Loucy (cell line): ENCODE data around the gene OR4S2.

Experiments
- H2AFZ ChIP-seq: fragments of 200-600 bp; sonication (generic); 2 replicates; pipeline ENCODE4 v1.6.0; 2016; ENCODE audit warnings: antibody characterized with exemption, mild to moderate bottlenecking, low read length, moderate library complexity
- H3F3A ChIP-seq: fragments of 200-600 bp; 2 replicates; pipeline ENCODE4 v1.6.0; 2016; ENCODE audit warnings: antibody characterized with exemption, low read depth, mild to moderate bottlenecking
- H3K27me3 ChIP-seq: fragments of 200-600 bp; sonication (generic); 2 replicates; pipeline ENCODE4 v1.6.1; 2014; ENCODE audit warnings: low read length, mild to moderate bottlenecking; ENCODE audit not compliant: insufficient read depth, poor library complexity, severe bottlenecking
- H3K36me3 ChIP-seq: fragments of 200-600 bp; sonication (generic); 2 replicates; pipeline ENCODE4 v1.6.1; 2016; ENCODE audit warnings: low read length; ENCODE audit not compliant: insufficient read depth
- H3K4me1 ChIP-seq: fragments of 200-600 bp; sonication (generic); 2 replicates; pipeline ENCODE4 v1.5.1; 2014; ENCODE audit warnings: low read length, mild to moderate bottlenecking; ENCODE audit not compliant: insufficient read depth, poor library complexity, severe bottlenecking
- H3K4me2 ChIP-seq: fragments of 200-600 bp; sonication (generic); 2 replicates; pipeline ENCODE4 v1.6.0; 2014; ENCODE audit warnings: antibody characterized with exemption, low read length, low read depth, mild to moderate bottlenecking; ENCODE audit not compliant: poor library complexity, severe bottlenecking
- H3K4me3 ChIP-seq: fragments of 200-600 bp; sonication (generic); 2 replicates; pipeline ENCODE4 v1.5.1; 2014; ENCODE audit warnings: low read length, mild to moderate bottlenecking, mixed read lengths; ENCODE audit not compliant: poor library complexity, severe bottlenecking
- H3K79me2 ChIP-seq: fragments of 200-600 bp; sonication (generic); 2 replicates; pipeline ENCODE4 v1.6.1; 2014; ENCODE audit warnings: low read length; ENCODE audit not compliant: insufficient read depth
- H3K9ac ChIP-seq: fragments of 200-600 bp; sonication (generic); 2 replicates; pipeline ENCODE4 v1.6.0; 2014; ENCODE audit warnings: mild to moderate bottlenecking, low read depth, low read length, moderate library complexity; ENCODE audit not compliant: poor library complexity, severe bottlenecking
- H3K9me2 ChIP-seq: fragments of 200-600 bp; sonication (generic); replicated peaks from 2 replicates; pipeline ENCODE4 v1.6.1; 2016; ENCODE audit warnings: low read depth, low read length, mixed read lengths
- H3K9me3 ChIP-seq: fragments of 200-600 bp; sonication (generic); 2 replicates; pipeline ENCODE4 v1.6.1; 2014; ENCODE audit warnings: mild to moderate bottlenecking, antibody characterized with exemption, low read length, low read depth; ENCODE audit not compliant: insufficient read depth
- H4K20me1 ChIP-seq: fragments of 200-600 bp; sonication (generic); 2 replicates; pipeline ENCODE4 v1.6.0; 2014; ENCODE audit warnings: antibody characterized with exemption, low read length, mild to moderate bottlenecking; ENCODE audit not compliant: insufficient read depth, poor library complexity, severe bottlenecking
- EZH2phosphoT487 ChIP-seq: fragments of 200-600 bp; IDR thresholded peaks from 2 replicates; pipeline ENCODE4 v1.6.1; 2018; ENCODE audit warnings: antibody characterized with exemption, mild to moderate bottlenecking, moderate library complexity, borderline replicate concordance
- TF ChIP-seq, protein P1 (sequence below): fragments of 200-600 bp; sonication (generic); conservative IDR thresholded peaks from 2 replicates; pipeline ENCODE4 v1.5.1; 2014; ENCODE audit warnings: mild to moderate bottlenecking, antibody characterized with exemption, low read length

OR4S2 gene

DNA sequence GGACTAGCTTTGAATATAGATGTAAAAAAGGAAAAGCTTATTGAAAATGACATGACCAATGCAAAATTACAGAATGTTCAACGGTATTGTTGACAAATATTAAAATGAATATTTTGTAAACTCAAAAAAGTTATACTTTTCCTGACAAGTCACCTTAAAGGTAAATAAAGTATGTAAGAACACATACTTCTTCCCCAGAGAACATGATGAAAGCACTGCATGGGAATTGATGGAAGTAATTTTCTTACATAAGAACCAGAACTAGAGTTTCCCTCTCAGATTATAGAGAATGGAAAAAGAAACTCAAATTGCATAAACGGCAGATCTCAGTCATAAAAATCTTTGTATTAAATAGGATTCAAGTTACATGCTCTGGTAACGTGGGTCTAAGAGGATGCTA is 13.3 kb upstream of the OR4S2 start, which contains the start of gene OR4P4:
TSS of gene OR4P4 (plus strand) at position 301 of the 400 bp plus-strand sequence.
- no peak within 1 kb of the TSS for H3K9ac ChIP-seq
- no peak within 1 kb of the TSS for H2AFZ ChIP-seq
- no peaks in the 10 kb centered on the region for H3K4me1 ChIP-seq
- TF ChIP-seq, protein P1, sequence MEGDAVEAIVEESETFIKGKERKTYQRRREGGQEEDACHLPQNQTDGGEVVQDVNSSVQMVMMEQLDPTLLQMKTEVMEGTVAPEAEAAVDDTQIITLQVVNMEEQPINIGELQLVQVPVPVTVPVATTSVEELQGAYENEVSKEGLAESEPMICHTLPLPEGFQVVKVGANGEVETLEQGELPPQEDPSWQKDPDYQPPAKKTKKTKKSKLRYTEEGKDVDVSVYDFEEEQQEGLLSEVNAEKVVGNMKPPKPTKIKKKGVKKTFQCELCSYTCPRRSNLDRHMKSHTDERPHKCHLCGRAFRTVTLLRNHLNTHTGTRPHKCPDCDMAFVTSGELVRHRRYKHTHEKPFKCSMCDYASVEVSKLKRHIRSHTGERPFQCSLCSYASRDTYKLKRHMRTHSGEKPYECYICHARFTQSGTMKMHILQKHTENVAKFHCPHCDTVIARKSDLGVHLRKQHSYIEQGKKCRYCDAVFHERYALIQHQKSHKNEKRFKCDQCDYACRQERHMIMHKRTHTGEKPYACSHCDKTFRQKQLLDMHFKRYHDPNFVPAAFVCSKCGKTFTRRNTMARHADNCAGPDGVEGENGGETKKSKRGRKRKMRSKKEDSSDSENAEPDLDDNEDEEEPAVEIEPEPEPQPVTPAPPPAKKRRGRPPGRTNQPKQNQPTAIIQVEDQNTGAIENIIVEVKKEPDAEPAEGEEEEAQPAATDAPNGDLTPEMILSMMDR, result no peak
- TF ChIP-seq EZH2phosphoT487, result no peak
- no peak within 1 kb of the TSS for H3K4me2 ChIP-seq
- no peaks in the 10 kb centered on the region for H3K27me3 ChIP-seq
- no peaks in the 10 kb centered on the region for H3K9me3 ChIP-seq
- H3K9me2 ChIP-seq, result no peaks in the 10 kb centered on the region
- H4K20me1 ChIP-seq, result no peaks in the 10 kb centered on the region
- H3K4me3 ChIP-seq, result no peak within 1 kb of the TSS
- no peaks in the 10 kb centered on the region for H3K79me2 ChIP-seq
- no peaks in the 10 kb centered on the region for H3F3A ChIP-seq
- no peaks in the 10 kb centered on the region for H3K36me3 ChIP-seq

DNA sequence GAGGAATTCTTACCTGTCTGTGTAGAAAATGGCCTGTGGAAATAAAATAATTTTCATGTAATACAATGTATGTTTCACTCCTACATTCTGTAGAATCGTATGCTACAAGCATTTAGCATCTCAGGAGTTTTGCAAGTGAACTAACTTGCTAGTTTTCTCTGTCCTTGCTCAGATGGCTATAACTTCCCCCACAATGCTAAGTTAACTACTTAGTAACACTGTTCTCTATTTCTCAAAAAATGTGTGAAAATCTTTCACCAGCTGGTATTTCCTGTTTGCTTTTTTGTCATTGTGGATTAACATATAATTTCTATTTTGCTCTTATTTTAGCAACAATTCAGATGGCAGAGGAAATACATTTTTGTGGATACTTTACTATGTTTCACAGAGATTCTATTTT is 4.4 kb downstream of the OR4S2 start:
- H3K9ac ChIP-seq, result no peak overlapping the region
- no peak overlapping the region for H2AFZ ChIP-seq
- H3K9me3 ChIP-seq, result no peaks in the 10 kb centered on the region
- H3K4me1 ChIP-seq, result no peaks in the 10 kb centered on the region
- no peaks in the 10 kb centered on the region for H3F3A ChIP-seq
- H3K36me3 ChIP-seq, result no peaks in the 10 kb centered on the region
- H3K27me3 ChIP-seq, result no peaks in the 10 kb centered on the region
- H3K79me2 ChIP-seq, result no peaks in the 10 kb centered on the region
- no peak overlapping the region for H3K4me2 ChIP-seq
- no peak overlapping the region for H3K4me3 ChIP-seq
- TF ChIP-seq, protein P1, result no peak
- TF ChIP-seq EZH2phosphoT487, result no peak
- H3K9me2 ChIP-seq, result no peaks in the 10 kb centered on the region
- no peaks in the 10 kb centered on the region for H4K20me1 ChIP-seq

DNA sequence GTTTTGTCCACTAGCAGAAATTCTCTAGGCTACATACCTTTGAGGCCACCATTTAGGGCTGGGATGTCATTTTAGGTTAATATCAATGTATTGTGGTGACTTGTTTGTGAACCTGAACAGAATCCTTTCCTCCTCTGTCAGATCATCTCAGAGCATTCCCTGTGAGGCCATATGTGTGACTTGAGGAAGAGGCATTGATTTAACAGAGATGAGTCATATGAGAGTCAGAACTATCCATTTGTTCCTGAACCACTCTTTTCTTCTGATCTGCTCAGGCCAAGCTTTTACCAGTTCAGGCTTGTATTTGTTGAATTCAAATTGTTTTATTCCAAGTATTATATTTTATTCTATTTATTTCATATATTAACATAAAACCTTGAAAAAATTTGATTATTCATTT is 7.0 kb downstream of the OR4S2 start:
- TF ChIP-seq EZH2phosphoT487, result no peak
- TF ChIP-seq, protein P1, result no peak
- H3K9me2 ChIP-seq, result no peaks in the 10 kb centered on the region
- no peaks in the 10 kb centered on the region for H3K27me3 ChIP-seq
- H3K9me3 ChIP-seq, result no peaks in the 10 kb centered on the region
- no peaks in the 10 kb centered on the region for H3K79me2 ChIP-seq
- H2AFZ ChIP-seq, result no peak overlapping the region
- H3K36me3 ChIP-seq, result no peaks in the 10 kb centered on the region
- H3F3A ChIP-seq, result no peaks in the 10 kb centered on the region
- H3K4me1 ChIP-seq, result no peaks in the 10 kb centered on the region
- H4K20me1 ChIP-seq, result no peaks in the 10 kb centered on the region
- no peak overlapping the region for H3K4me3 ChIP-seq
- H3K4me2 ChIP-seq, result no peak overlapping the region
- no peak overlapping the region for H3K9ac ChIP-seq
